GM19043 (cell line): ENCODE data around the gene OPN5.

Experiments used
- ATAC-seq: cut with Tn5 transposase; IDR thresholded peaks from one replicate; pipeline ENCODE4 v1.9.1; 2021; ENCODE audit warnings: low read depth; ENCODE audit not compliant: unreplicated experiment

Gene OPN5

DNA sequence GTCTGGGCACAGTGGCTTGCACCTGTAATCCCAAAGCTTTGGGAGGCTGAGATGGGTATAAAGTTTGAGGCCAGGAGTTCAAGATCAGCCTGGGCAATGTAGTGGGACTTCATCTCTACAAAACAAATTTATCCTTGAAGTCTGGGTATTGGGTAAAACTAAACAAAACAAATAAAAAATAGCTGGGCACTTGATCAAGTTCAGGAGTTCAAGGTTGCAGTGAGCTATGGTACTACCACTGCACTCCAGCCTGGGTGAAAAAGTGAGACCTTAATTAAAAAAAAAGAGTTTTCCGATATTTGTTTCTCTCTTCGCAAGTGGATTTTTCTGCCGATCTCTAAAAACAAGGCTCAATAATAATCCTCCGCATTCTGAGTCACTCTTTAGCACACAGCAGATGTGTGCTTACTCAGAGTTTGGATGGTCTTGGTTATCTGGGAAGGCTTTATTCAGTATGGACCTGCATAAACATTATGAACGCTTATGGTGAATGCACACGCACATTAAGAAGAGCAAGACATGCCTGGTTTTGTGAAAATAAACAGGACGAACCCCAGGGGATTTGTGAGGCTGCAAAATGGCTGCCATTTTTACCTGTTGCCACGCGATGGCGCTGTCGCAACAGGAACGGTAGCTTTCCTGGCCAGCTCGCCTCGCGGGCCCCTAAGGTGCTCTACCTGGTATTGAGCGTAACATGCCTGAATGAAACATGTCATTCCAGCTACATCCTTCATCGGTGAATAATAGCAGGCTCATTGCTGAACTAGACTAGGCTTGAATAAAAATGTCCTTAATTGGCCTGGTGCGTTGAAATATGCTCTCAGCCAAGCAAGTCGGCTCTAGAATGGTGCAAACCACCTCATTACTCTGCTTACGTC is 6.0 kb downstream of the OPN5 start:
- ATAC-seq: peak; percentile 72

DNA sequence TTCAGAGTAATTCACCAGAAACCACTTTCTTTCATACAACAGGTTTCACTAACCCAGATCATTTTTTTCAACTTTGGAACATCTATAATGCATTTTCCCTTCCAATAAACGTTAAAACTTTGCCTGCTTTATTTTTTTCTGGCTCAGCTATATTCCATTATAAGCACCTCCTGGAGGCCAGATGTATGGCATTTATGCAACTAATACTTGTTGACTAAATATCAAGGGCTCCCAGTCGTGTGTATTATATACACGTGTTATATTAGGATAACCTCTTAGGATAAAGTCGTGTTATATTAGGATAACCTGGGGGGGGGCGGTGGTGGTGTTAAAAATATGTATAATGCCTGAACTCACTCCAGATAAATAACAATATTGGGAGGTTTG is 6.7 kb downstream of the OPN5 start:
- ATAC-seq: no peak

DNA sequence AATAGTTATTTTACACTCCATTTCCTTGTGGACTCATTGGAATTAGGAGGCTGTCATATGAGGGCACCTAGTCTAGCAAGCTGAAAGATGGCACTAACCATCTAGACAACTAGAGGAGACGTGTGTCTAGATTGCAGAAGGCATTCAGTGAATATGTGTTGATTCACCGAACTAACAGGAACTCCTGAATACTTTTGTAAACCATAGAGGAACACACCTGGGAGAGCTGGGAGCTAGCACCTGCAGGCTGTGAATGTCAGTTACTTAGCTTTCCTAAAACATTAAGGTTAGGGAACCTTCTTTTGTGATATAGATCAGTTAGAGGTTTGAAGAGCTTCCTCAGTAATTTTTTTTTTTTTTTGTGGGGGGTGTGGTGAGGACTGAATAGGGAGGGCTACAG is 7.7 kb downstream of the OPN5 start:
- no peak for ATAC-seq

DNA sequence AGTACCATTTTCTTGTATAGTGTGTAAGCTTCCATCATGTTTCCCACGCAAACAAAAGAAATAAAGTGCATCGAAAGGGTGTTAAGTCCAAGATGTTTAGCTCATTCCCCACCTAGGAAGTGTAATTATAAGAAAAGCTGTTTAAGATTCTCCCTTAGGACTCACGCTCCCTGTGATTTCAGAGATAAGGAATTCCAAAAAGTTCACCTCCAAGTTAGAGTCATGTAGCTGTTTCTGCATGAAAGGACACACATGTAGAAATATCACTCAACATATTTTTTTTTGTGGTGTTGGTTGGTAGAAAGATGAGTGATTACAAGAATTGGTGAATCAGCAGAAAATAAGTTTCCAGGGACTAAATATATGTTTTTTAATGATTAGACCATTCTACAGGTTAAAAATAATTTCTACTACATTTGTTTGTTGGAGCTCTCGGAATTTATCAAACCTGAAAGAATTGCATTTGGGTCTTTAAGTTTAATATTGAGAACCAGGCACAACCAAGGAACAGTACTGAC is 10.4 kb downstream of the OPN5 start:
- ATAC-seq: no peak

DNA sequence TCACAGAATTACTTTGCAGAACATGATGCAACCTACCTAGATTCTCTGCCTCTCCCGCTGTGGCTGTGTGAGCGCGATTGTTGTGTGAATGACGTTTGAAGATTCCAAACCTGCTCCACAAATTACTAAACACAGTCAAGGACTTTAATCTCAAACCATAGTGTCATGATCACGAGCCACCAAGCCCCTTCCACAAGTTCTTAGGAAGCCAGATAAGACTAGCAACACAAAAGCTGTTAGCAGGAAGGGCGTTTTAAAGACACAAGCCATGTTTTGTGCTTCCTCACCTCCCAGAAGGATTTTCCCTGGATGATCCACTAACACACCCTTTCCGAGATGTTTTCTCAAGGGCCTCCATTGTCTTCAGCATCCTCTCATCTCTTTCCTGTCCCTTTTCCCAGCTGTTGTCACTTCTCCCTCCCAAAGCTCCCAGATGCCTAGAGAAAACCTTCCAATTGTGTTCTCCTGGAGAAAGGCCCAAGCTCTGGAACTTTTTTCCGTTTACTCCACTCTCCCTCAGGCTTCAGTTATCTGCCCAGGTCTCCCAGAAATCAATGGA is 12.8 kb downstream of the OPN5 start:
- no peak for ATAC-seq

DNA sequence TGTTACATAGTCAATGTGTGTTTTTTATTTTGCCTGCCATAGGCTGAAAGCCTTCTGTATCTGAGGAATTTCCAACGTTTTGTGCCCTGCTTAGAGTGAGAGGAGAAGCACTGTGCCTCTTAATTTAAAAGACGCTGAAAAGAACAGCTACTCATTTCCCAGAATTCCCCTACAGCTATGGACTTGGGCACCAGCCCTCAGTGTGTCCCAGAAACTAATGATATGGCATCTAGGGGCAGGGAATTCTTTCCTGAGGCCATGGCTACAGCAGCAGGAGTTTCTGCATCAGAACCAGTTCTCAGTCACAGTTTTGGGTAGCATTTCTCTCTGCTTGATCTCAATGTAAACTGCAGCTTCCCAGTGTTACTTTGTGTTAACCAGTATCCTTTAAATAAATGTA is 20.2 kb downstream of the OPN5 start:
- no peak for ATAC-seq

DNA sequence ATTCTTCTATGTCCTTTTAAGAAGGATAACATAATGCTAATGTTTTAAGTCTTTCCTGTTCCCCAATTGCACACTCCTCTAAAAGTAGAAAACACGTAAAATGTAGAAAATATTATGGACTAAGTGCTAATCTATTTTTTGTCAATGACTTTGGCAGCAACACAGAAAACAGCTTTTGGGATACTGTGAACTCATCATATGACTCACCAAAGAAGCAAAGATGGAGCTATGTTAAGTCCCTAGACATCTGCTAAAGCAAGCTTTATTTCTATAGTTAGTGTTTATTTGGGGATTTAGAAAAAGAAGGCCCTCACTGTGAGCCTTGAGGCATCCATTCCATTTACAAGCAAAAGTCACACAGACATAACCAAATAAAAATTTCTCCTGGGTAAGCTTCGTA is 23.0 kb downstream of the OPN5 start:
- ATAC-seq: no peak

DNA sequence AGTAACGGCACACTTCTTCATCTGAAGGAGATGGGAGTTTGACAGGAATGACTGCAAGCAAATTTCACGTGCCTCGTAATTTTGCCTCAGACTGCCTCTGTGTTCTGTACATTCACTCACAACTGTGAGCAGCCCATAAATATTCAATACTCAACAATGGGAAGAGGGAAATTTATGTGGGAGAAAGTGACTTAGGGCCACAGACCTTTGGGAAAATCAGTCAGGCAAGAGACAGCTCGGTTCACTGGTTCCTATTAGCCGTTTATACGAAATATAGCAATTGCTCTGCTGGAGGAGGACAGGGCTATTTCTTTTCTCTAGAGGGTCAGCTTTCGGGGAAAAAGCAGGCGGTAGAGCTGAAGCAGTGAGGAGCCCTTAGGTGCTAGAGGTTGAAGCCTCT is 28.0 kb downstream of the OPN5 start:
- no peak for ATAC-seq

DNA sequence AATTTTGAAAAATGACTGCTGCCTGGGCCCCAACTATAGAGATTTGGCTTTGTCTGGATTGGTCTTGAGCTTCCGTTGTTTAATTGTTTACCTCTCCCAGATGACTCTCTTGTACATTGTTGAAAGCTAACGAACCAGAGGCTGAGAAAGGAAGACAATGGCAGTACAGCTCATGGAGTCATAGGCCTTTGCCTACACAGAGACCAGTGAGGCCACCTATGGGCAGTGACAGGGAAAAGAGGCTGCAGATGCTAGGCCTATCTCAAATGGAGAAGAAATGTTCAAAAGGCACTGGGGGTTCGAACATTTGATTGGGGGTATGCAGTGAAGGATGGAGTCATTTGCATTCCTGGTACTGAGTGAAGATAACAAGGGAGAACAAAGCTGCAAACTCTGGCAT is 29.1 kb downstream of the OPN5 start:
- no peak for ATAC-seq

DNA sequence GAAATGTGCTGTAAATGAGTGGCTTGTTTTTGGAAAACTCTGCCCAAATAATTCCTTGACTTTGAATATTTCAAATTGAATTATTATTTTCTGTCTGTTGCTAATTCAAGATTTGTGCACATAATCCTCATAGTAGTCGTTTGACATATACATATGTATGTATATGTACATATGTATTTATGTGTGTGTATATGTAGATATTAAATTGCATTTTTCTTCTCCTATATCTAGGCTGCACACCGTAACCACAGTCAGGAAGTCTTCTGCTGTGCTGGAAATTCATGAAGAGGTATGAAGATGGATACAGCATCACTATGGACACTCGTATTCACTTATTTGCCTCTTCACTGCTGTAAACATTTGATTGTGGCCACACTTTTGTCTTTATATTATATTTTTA is 29.6 kb downstream of the OPN5 start:
- no peak for ATAC-seq

DNA sequence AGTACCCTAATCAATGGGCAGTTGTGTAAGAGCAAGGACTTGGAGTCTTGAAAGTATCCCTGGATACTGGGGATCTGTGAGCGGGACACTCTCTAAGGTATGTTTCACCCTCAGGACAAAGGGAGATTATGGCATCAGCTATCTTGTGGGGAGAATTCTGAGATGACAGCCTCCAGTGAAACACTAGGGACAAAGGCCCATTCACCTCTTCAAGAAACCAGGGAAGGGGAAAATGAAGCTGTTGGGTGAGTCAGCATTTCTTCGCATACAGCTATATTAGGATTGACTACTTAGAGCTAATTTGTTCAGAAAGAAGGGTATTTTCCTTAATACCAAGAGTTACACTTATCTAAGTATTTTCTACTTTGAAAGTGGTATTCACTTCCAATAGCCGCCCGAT is 35.9 kb downstream of the OPN5 start:
- ATAC-seq: no peak

DNA sequence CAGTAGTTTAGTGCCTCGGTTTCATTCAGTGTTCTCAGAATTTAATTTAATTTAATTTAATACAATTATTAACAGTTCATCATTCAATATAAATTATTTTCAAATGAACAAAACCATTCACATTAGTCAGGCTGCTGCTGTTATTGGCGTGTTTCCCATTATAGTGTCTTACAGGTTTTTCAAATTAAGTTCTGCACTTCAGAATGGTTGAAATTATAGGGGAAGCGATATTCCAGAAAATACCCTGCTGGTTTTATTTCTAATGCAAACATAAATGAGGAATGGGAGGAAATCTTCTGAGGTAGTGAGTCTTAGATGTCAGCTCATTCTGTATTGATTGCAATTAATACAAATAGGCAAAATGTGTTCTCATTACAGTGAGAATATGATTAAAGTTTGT is 37.6 kb downstream of the OPN5 start:
- ATAC-seq: no peak

DNA sequence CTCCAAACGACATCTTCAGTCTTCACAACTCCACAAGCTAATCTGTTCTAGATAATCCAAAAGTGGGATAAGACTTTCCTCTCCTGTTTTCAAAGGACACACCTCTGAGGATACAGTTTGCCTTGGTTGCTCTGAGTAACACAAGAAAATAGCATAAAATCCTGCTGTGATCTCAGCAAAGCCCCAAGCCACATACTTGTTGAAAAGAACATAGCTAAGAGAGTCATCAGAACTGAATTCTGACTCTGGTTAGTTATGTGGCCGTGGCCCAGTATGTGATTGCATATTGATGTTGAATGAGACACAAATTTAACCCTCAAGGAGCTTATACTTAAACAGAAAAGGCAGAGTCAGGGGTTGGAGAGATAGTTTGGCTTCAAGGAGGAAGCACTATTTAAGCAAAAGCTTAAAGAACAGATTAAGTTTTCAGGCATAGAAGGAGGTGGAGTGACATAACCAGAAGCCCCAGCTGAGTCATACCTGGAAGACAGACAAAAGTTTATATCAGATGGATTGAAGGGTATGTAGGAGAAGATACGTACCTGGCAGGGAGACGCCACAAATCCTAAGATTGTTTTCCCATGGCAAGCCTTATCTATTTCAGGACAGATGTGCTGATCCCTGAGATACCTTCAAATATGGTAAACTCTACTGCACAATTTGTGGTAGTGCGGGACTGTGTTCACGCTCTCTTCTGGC is 41.2 kb downstream of the OPN5 start:
- no peak for ATAC-seq

DNA sequence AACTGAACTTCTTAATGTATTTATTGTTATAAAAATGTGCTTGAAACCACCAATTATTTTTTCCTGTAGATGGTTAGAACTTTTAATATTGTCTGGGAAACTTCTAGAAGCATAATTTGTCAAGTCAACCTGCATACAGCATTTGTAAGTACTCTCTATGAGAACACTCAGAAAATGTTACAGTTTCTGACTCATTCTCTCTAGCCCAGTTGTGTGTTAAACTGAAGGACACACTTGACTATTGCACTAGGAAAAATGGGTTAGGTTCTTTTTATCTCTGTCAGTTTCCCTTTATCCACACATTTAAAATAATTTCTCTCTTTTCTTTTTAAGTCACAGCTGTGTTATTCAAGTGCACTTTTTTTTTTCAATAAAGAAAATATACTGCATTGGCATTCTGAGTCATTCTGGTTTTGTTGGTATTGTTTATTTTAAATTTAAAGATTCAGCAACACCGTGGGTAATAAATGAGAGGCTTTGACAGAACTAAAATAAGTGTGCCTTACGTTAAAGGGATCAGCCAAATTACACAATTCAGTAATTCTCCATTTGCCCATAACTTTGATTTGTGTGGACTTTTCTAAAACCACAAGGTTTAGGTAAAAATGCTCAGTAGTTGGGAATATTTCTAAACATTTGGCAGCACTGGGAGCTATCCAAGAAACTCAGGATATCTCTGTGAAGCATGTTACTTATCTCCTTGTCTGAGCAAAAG is 50.7 kb downstream of the OPN5 start:
- ATAC-seq: no peak

DNA sequence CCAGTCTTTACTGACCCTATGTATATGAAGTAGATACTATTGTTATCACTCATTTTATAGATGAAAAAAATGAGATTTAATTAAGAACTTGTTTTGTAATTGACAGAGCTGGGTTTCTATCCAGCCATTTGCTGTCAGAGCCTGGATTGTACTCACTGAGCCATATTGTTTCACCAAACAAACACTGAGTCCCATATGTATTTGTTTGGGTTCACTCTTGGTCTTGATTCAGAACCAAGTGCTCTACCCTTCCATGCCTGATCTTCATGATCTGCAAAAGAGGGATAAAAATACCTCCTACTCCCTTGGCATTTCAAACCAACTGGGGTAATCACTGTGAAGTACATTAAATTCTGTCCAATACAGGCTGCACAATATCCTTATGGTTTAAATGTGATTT is 52.4 kb downstream of the OPN5 start:
- no peak for ATAC-seq

DNA sequence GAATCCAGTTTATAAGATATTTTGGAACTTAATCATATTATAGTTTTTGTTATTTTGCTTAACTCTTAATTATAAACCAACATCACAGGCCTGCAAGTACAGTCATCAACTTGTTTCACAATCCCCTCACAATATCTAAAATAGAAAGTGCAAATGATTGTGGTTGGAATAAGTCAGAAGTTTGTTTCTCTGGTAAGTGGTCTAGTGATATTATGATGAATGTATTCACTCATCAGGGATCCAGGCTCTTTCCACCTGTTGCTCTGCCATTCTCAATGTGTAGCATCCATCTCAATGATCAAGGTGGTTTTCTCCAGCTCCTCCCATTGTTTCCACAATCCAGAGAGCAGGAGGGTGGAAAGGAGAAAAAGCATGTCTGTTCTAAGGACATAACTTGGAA is 54.2 kb downstream of the OPN5 start:
- no peak for ATAC-seq

DNA sequence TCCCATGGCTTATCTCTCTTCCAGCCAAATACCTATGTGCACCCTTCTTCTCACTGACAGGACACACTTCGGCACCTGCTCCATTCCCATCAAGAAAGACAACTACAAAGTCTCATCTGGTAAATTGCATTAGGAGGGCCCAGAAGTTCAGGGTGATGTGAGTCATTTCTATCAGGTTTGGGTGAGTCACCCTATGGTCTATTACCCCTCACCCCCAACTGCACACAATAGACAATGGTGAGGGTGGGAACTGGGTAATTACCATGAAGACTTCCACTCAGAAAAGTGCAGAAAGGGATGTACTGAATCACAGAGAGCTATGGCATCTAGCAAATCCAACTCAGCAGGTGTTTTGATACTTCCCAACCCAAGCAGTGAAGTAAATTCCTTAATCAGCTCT is 54.8 kb downstream of the OPN5 start:
- peak; percentile 75 for ATAC-seq

DNA sequence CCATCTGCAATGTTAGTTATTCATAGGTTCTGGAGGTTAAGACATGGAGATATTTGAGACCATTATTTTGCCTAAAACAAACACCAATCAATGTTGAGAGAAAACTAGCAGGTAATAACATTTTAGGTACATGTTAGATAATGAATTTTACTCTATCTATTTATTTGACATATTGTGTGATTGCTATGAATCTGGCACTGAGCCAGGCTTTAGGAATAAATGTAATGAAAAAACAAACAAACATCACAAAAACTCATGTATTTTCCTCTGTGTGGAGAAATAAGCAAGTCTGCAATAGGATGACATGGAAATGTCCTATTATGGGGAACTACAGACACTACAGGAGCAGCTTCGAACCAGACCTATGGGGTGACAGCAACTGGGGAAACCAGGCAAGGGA is 57.8 kb downstream of the OPN5 start:
- ATAC-seq: no peak

DNA sequence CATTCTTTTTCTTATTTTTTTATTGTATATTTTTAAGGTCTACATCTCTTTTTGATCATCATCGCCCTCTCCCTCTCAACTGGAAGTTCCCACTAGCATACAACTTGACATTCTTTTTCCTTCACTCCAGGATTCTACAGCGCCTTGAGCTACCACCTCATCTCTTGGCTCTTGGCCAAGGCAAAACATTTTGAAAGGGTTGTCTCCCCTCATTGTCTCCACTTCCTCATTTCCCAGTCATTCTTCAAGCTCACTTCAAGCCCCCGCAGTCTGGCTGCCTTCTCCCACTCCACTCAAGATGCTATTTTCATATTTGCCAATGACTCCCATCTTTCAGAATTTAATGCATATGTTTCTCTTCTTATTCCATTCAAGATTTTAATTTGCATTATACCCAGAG is 63.0 kb downstream of the OPN5 start:
- no peak for ATAC-seq

DNA sequence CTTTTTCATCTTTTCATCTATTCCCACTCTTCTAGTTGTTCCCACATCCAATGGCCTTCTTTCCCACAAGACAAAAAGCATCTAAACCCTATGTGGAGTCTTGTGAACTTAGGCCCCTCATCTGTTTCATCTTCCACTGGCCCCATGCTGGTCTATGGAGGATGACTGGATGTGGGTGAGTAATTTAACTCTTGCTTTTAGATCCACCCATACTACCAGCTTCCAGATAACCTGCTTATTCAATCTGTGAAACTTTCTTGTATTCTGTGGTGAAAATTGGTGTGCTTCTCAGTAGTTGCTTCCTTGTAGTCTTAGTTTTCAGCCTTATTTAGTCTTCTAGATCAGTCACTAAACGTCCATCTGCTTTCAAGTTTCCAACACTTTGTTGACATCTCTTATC is 64.9 kb downstream of the OPN5 start:
- no peak for ATAC-seq

DNA sequence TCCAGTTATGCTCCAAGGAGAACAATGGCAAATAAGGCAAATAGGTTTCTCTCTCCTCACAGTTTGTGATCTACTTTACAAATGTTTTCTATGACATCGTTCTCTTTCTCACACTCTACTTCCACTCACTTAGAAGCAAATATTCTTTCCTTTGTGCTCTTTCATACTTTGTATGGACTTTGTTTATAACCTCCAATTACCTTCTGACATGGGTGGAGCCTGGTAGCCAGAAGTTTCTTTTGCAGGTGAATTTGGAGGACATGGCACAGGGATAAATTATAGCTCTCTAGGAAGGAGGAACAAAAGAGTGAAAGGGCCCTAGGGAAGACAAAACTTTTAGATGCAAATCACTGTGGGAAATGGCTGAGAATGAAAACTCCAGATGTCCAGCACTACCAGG is 69.3 kb downstream of the OPN5 start:
- no peak for ATAC-seq
